NCI-H1048 (cell line): ENCODE measurements around the gene NDUFA8.

Experiments
- DNase-seq: peaks from one replicate; lab custom pipeline; 2025; lab: John Stamatoyannopoulos, UW

NDUFA8 gene

GRCh38 chr9:122097679-122098315 lies 61.8 kb downstream of the NDUFA8 start:
- DNase-seq: no peak

GRCh38 chr9:122096620-122097415 lies 62.8 kb downstream of the NDUFA8 start:
- no peak for DNase-seq

- DNase-seq: no peak
These were observed 64.4 kb downstream of the NDUFA8 start for GRCh38 chr9:122095010-122095767.
